ENCODE measurements around the gene TLR7.

The TLR7 gene

GRCh38 chrX:12866451-12867377 is at the start of gene TLR7:
Gene TLR7 (plus strand): TSS chrX:12867072. CDS start chrX:12867579, 507 bp downstream.
- DNase-seq: no peak

- DNase-seq: no peak
Observed at GRCh38 chrX:12817528-12817927, 49.3 kb upstream of the TLR7 start.

- no peak for DNase-seq
Observed at GRCh38 chrX:12819222-12819621, 47.6 kb upstream of the TLR7 start.

GRCh38 chrX:12820737-12821136 is 46.1 kb upstream of the TLR7 start:
- DNase-seq: no peak

GRCh38 chrX:12824944-12825343 is 41.9 kb upstream of the TLR7 start:
- DNase-seq: no peak

- DNase-seq: peak; percentile 39
Observed at GRCh38 chrX:12825801-12826200, 41.1 kb upstream of the TLR7 start.

- no peak for DNase-seq
Observed at GRCh38 chrX:12843061-12843667, 23.7 kb upstream of the TLR7 start.

- no peak for DNase-seq
Observed at GRCh38 chrX:12843668-12844279, 23.1 kb upstream of the TLR7 start.

GRCh38 chrX:12844319-12844718 is 22.6 kb upstream of the TLR7 start:
- no peak for DNase-seq

- no peak for DNase-seq
Observed at GRCh38 chrX:12865359-12865758, 1.5 kb upstream of the TLR7 start.

- DNase-seq: no peak
Observed at GRCh38 chrX:12867685-12868084, 813 bp downstream of the TLR7 start.

- DNase-seq: no peak
Observed at GRCh38 chrX:12868747-12869146, 1.9 kb downstream of the TLR7 start.

- no peak for DNase-seq
Observed at GRCh38 chrX:12871257-12871656, 4.4 kb downstream of the TLR7 start.

- DNase-seq: no peak
Observed at GRCh38 chrX:12872741-12873140, 5.9 kb downstream of the TLR7 start.

- no peak for DNase-seq
Observed at GRCh38 chrX:12874581-12874980, 7.7 kb downstream of the TLR7 start.

- DNase-seq: no peak
Observed at GRCh38 chrX:12877386-12877785, 10.5 kb downstream of the TLR7 start.

- DNase-seq: no peak
Observed at GRCh38 chrX:12878536-12878935, 11.7 kb downstream of the TLR7 start.

GRCh38 chrX:12881914-12882313 is 15.0 kb downstream of the TLR7 start:
- DNase-seq: no peak

- no peak for DNase-seq
Observed at GRCh38 chrX:12885508-12885907, 18.6 kb downstream of the TLR7 start.

- DNase-seq: no peak
Observed at GRCh38 chrX:12886545-12886944, 19.7 kb downstream of the TLR7 start.

GRCh38 chrX:12887141-12887540 is 20.3 kb downstream of the TLR7 start:
- no peak for DNase-seq

- no peak for DNase-seq
Observed at GRCh38 chrX:12887767-12888166, 20.9 kb downstream of the TLR7 start.

- DNase-seq: peak; percentile 5
Observed at GRCh38 chrX:12890467-12890866, 23.6 kb downstream of the TLR7 start.

- no peak for DNase-seq
Observed at GRCh38 chrX:12891171-12891570, 24.3 kb downstream of the TLR7 start.
